Ovary (tissue), 9 donors: Measurements from ENCODE around the gene SIRPA. TPM values are rescaled to one million over a fixed set of nuclear protein-coding genes. Genes with fewer than 3 reads are reported as not detected.

ENCODE experiments used
- DNase-seq, 5 donors: peaks; one replicate each; pipeline ENCODE4 v3.0.0-alpha.2; 2019 to 2020
- H3K27ac ChIP-seq, 2 donors: fragments of 200-600 bp; one replicate each; pipeline versions ENCODE4 v1.5.1 to v1.8.0; 2019 to 2022
- H3K27me3 ChIP-seq: fragments of 200-600 bp; one replicate; pipeline ENCODE4 v1.8.0; 2022
- H3K36me3 ChIP-seq: fragments of 200-600 bp; sonication (generic); one replicate; pipeline ENCODE4 v1.5.1; 2019
- H3K4me1 ChIP-seq: one replicate; pipeline ENCODE4 v1.8.1; 2013; ENCODE audit warnings: mild to moderate bottlenecking, moderate library complexity; ENCODE audit not compliant: insufficient read depth
- H3K4me3 ChIP-seq: fragments of 200-600 bp; sonication (generic); one replicate; pipeline ENCODE4 v1.5.1; 2017
- H3K9me3 ChIP-seq, 2 donors: fragments of 200-600 bp in 1 of 2; sonication (generic) in 1 of 2; one replicate each; pipeline versions ENCODE4 v1.5.1 to v1.8.1; 2013 to 2019; ENCODE audit warnings: mild to moderate bottlenecking in 1 of 2, moderate library complexity in 1 of 2
- EP300 ChIP-seq: sonication (generic); formaldehyde crosslinking; IDR thresholded peaks from one replicate; pipeline ENCODE4 v1.6.1; 2017; ENCODE audit warnings: antibody characterized with exemption
- POLR2A ChIP-seq: fragments of 450-650 bp; IDR thresholded peaks from one replicate; pipeline ENCODE4 v1.6.1; 2017; ENCODE audit warnings: antibody characterized with exemption, mild to moderate bottlenecking, moderate library complexity
- WGBS, 3 donors: extraction: QIAGEN DNeasy Blood & Tissue Kit in 1 of 3; methylation state at CpG; one replicate each; pipeline versions ENCODE4 v1.1.5 to v1.1.7; 2013 to 2017; 5-methylcytosine and 5-hydroxymethylcytosine counted together
- intact Hi-C, 4 donors: fragments of 100-400 bp; cut with DNase I; formaldehyde crosslinking; loops; one replicate each; pipeline versions ENCODE4 v1.11.0 to v1.15.1; 2022 to 2023
- polyA plus RNA-seq, 2 donors: library from polyadenylated mRNA; stranded (reverse); fragments of 200-250 nt in 1 of 2; fragments of 350-450 nt in 1 of 2; fragmentation: Illumina TruSeq in 1 of 2; extraction: RNeasy Lipid Tissue Mini Kit (QIAGEN cat#74804) in 1 of 2; gene quantifications; one replicate each; pipeline ENCODE4 v1.2.3, GENCODE V29; 2013 to 2014
- total RNA-seq, 7 donors: library from RNA; depleted of rRNA in 2 of 7; stranded (reverse); fragments of >200 nt in 2 of 7; fragmentation: NEBNext Ultra II Directional in 3 of 7; extraction: Animal tissue kit (Norgen Biotek cat#: 25700) in 3 of 7; gene quantifications; one replicate each; pipeline versions ENCODE4 v1.1.0 to v1.2.4, GENCODE V29; 2016 to 2023
- TF ChIP-seq, protein P1 (sequence below), 3 donors: fragments of 450-650 bp in 2 of 3; fragments of 200-600 bp in 1 of 3; IDR thresholded peaks; one replicate each; pipeline versions ENCODE4 v1.5.1 to v1.8.0; 2016 to 2022; ENCODE audit warnings: antibody characterized with exemption in 3 of 3, mild to moderate bottlenecking in 1 of 3
- donor health status: DM: no; HTN: no; CAD: no; lungs with moderate emphysema.
- donor health status: DM: no; HTN: no; CAD: no.
- donor health status: Bipolar disorder and iron deficiency.
- donor health status: DM: yes; HTN: yes; CAD: no.
- donor health status: DM: no; HTN: no; CAD: no.
- donor health status: DM: yes; HTN: yes; CAD: no.

SIRPA gene
- total and polyA plus RNA-seq, 9 donors, result 15.7 to 45.6 (median 28.3) TPM

DNA sequence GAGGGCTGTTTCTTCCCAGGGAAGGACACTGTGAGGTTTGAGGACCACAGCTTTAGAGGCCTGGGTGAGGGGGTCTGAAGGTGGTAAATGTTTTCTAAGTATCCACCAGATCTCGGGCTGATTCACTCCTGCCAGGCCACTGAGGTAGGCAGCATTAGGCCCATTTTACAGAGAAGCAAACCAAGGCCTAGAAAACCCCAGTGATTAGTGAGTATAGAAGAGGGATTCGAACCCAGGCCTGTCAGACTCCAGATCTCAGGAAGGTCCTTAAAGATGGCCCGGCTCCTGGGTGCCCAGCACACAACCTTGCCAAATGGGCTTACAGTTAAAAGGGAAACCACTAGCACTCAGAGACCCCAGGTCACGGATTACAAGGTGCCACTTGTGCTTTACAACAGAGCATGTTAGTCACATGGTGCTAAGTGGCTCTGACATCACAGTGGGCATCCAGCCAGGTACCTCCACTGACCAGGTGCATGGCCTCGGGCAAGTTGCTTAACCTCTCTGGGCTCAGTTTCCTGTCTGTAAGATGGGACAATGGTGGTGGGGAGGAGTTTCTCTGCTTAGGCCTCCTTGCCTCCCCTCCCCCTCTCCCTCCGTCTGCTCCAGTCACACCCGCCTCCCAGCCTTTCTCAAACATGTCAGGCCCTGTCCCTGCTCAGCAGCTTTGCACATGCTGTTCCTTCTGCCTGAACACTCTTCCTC, 18.8 kb upstream of the SIRPA start:
- H3K36me3 ChIP-seq, result no peaks in the 10 kb centered on the region
- no peak for TF ChIP-seq POLR2A
- no peak for TF ChIP-seq EP300
- TF ChIP-seq, protein P1, sequence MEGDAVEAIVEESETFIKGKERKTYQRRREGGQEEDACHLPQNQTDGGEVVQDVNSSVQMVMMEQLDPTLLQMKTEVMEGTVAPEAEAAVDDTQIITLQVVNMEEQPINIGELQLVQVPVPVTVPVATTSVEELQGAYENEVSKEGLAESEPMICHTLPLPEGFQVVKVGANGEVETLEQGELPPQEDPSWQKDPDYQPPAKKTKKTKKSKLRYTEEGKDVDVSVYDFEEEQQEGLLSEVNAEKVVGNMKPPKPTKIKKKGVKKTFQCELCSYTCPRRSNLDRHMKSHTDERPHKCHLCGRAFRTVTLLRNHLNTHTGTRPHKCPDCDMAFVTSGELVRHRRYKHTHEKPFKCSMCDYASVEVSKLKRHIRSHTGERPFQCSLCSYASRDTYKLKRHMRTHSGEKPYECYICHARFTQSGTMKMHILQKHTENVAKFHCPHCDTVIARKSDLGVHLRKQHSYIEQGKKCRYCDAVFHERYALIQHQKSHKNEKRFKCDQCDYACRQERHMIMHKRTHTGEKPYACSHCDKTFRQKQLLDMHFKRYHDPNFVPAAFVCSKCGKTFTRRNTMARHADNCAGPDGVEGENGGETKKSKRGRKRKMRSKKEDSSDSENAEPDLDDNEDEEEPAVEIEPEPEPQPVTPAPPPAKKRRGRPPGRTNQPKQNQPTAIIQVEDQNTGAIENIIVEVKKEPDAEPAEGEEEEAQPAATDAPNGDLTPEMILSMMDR (IDR thresholded peaks at IDR 0.05), result no peak
- no peaks in the 10 kb centered on the region for H3K27me3 ChIP-seq
- no peak overlapping the region for H3K4me3 ChIP-seq
- intact Hi-C loops, result no loop called here
- DNase-seq, result no peak
- H3K4me1 ChIP-seq, result no peaks in the 10 kb centered on the region
- H3K9me3 ChIP-seq, result no peaks in the 10 kb centered on the region
- H3K27ac ChIP-seq, result no peak overlapping the region
- 74 to 81% (median 76%) methylated on average over 6 to 7 of the region's 7 CpGs for WGBS, 3 donors

DNA sequence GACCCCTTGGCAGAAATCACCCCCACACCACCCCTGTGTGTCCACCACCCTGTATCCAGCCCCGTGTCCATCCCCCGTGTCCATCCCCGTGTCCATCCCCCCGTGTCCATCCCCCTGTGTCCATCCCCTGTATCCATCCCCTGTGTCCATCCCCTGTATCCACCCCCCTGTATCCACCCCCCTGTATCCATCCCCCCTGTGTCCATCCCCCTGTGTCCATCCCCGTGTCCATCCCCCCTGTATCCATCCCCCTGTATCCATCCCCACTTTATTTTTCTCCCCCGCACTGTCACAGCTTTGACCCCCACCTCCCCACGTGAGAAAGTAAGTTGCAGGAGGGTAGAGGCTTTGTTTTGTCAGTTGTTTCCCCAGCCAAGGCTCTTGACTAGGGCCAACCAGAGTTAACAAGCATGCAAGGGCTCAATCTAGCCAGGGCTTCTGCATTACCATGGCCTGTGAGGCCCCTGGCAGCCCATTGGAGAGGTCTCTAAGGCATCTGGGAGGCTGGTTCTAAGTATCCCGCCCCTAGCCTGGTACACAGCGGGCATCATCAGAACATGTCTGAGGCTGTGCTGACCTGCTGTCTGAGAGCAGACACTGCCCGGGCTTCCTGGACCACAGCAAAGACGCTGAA, 18.1 kb upstream of the SIRPA start:
- DNase-seq, result no peak
- Histone ChIP-seq H3K4me1 (no peaks in the 10 kb centered on the region), H3K36me3 (no peaks in the 10 kb centered on the region), H3K9me3 (no peaks in the 10 kb centered on the region), H3K27me3 (no peaks in the 10 kb centered on the region), H3K27ac (no peak overlapping the region), H3K4me3 (no peak overlapping the region)
- TF ChIP-seq, protein P1 (IDR thresholded peaks at IDR 0.05), result no peak
- TF ChIP-seq POLR2A, result no peak
- no peak for TF ChIP-seq EP300
- WGBS, 3 donors, result 64 to 71% (median 69%) methylated on average over 7 to 11 of the region's 11 CpGs
- intact Hi-C loops, result no loop called here

DNA sequence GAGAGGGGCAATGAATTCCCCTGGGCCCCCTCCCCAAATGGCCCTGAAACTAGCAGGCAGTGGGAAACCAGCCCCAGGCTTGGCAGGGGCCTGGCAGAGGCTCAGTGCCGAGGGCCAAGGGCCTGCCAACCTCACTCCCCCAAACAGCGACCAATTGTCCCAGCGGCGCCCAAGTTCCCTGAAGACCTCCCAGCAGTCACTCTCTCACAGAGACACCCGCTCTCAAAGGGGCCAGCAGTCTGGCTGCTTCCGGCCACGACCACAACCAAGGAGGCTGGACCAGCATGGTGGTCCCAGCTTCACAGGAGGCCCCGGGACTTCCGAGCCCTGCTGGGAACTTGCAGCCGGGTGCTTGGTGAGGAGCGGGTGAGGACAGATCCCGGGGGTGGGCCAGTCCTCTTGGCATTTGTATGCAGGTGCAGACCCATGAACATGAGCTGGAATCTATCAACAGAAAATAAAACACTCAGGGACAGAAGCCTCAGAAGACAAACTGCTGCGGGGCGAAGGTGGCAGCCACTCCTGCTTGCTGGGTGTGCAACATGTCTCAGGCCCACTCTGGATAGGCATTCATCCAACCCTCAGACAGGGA, 17.5 kb upstream of the SIRPA start:
- no peaks in the 10 kb centered on the region for H3K36me3 ChIP-seq
- intact Hi-C loops, result no loop called here
- no peak for DNase-seq
- no peaks in the 10 kb centered on the region for H3K27me3 ChIP-seq
- 61 to 78% (median 64%) methylated on average over 14 of the region's 14 CpGs for WGBS, 3 donors
- TF ChIP-seq, protein P1 (IDR thresholded peaks at IDR 0.05), result no peak
- no peak overlapping the region for H3K27ac ChIP-seq
- H3K4me1 ChIP-seq, result no peaks in the 10 kb centered on the region
- no peak overlapping the region for H3K4me3 ChIP-seq
- no peaks in the 10 kb centered on the region for H3K9me3 ChIP-seq

DNA sequence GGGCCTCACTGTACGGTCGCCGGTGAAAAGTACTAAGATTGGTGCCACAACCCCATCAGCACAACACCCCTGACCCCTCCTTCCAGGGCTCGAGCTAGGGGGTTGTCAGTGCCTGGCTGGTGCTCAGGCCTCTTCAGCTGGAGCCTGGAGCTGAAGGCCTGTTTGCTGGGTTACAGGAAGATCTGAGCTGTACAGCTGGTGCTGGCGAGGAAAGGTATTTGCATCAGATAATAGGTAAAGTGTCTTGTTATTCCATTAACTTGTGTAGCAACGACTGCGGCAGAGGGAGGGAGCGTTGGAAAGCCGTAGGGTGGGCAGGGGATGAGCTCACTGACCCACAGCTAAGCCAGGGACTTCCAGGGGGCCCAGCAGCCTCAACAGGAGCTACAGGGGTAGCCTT, 15.8 kb upstream of the SIRPA start:
- Histone ChIP-seq H3K27me3 (no peaks in the 10 kb centered on the region), H3K36me3 (no peaks in the 10 kb centered on the region), H3K4me1 (peaks cover 3% of the 10 kb centered on the region), H3K9me3 (no peaks in the 10 kb centered on the region), H3K27ac (no peak overlapping the region), H3K4me3 (no peak overlapping the region)
- no peak for DNase-seq
- WGBS, 3 donors, result 31 to 36% (median 32%) methylated on average over 9 of the region's 9 CpGs
- TF ChIP-seq, protein P1 (IDR thresholded peaks at IDR 0.05), result no peak
- TF ChIP-seq POLR2A (no peak), EP300 (no peak)
- intact Hi-C loops, result no loop called here
